PC-3 (cell line): ENCODE results near the gene PLCE1.

Source experiments
- EZH2phosphoT487 ChIP-seq: fragments of 300-600 bp; sonication (generic); IDR thresholded peaks from 2 replicates; pipeline ENCODE4 v1.6.1; 2018; ENCODE audit warnings: mild to moderate bottlenecking, antibody characterized with exemption, low read length, borderline replicate concordance
- TF ChIP-seq, protein P1 (sequence below): fragments of 300-600 bp; sonication (generic); conservative IDR thresholded peaks from 2 replicates; pipeline ENCODE4 v1.5.1; 2017; ENCODE audit warnings: antibody characterized with exemption, low read depth, mild to moderate bottlenecking, low read length

DNA sequence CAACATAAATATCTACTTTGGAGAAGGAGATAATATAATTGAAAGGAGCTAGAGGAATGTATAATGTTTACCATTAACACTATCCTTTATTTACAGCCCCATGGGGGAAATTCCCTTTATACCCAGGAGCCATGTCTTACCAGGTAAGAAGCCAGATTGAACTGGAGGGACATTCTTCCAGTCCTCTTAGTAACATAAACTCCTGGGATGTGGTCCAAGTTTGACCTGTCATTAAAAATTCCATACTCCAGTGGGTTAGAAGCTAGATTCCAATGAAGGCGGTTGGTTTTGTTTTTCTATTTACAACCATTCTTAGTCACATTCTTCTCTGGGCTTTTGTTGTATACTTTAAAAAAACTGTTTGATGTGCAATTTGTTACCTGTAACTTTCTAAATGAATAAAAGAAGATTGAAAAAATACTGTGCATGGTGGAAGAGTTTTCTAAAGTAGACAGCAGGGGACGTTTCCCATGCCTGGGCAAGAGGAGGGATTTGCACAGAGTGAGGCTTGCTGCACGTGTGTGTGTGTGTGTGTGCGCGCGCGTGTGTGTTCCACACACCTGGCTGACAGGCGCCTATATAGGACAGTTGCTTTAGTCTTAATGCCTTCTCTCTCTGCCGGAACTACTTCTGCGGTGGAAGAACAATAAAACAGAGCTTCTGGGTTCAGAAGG, 2.0 kb downstream of the PLCE1 start:
- TF ChIP-seq, protein P1, sequence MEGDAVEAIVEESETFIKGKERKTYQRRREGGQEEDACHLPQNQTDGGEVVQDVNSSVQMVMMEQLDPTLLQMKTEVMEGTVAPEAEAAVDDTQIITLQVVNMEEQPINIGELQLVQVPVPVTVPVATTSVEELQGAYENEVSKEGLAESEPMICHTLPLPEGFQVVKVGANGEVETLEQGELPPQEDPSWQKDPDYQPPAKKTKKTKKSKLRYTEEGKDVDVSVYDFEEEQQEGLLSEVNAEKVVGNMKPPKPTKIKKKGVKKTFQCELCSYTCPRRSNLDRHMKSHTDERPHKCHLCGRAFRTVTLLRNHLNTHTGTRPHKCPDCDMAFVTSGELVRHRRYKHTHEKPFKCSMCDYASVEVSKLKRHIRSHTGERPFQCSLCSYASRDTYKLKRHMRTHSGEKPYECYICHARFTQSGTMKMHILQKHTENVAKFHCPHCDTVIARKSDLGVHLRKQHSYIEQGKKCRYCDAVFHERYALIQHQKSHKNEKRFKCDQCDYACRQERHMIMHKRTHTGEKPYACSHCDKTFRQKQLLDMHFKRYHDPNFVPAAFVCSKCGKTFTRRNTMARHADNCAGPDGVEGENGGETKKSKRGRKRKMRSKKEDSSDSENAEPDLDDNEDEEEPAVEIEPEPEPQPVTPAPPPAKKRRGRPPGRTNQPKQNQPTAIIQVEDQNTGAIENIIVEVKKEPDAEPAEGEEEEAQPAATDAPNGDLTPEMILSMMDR: no peak; the same call in 1 of the 2 replicates
- TF ChIP-seq EZH2phosphoT487: no peak
